Colonic mucosa (tissue), 4 donors: ENCODE measurements around the gene PSMG3. TPM values are rescaled to one million over a fixed set of nuclear protein-coding genes. Genes with fewer than 3 reads are reported as not detected.

ENCODE experiments used
- DNase-seq: peaks from one replicate; pipeline ENCODE4 v3.0.0-alpha.2; 2020
- H3K27ac ChIP-seq: fragments of 200-600 bp; one replicate; pipeline ENCODE4 v1.8.0; 2021
- H3K27me3 ChIP-seq: fragments of 200-600 bp; one replicate; pipeline ENCODE4 v1.8.0; 2021
- H3K36me3 ChIP-seq: fragments of 200-600 bp; one replicate; pipeline ENCODE4 v1.8.0; 2021
- H3K4me1 ChIP-seq: fragments of 200-600 bp; one replicate; pipeline ENCODE4 v1.8.0; 2021; ENCODE audit warnings: mild to moderate bottlenecking
- H3K4me3 ChIP-seq: fragments of 200-600 bp; one replicate; pipeline ENCODE4 v1.8.0; 2021
- H3K9ac ChIP-seq, 2 donors: one replicate each; pipeline ENCODE4 v1.7.0; 2013; ENCODE audit warnings: control low read depth in 2 of 2, low read depth in 2 of 2, low read length in 2 of 2
- H3K9me3 ChIP-seq: fragments of 200-600 bp; one replicate; pipeline ENCODE4 v1.8.0; 2021
- CTCF ChIP-seq: fragments of 200-600 bp; IDR thresholded peaks from one replicate; pipeline ENCODE4 v1.8.0; 2022; ENCODE audit warnings: antibody characterized with exemption, mild to moderate bottlenecking
- intact Hi-C: fragments of 100-400 bp; cut with DNase I; formaldehyde crosslinking; loops from one replicate; pipeline ENCODE4 v1.14.1; 2022
- total RNA-seq, 2 donors: library from RNA; stranded (reverse); fragmentation: NEBNext Ultra II Directional in 1 of 2; extraction: Animal tissue kit (Norgen Biotek cat#: 25700) in 1 of 2; gene quantifications; one replicate each; pipeline ENCODE4 v1.2.1, GENCODE V29; 2021
- donor health status: healthy.
- donor health status: DM: no; HTN: no; CAD: no.
- donor health status: DM: no; HTN: no; CAD: no.

The PSMG3 gene
- total RNA-seq, 2 donors from 2014 or later: 28.7 to 45.8 TPM

GRCh38 chr7:1599640-1600395, 30.0 kb upstream of the PSMG3 start:
- Histone ChIP-seq H3K27ac (no peak overlapping the region), H3K9ac (no peak overlapping the region), H3K4me1 (no peaks in the 10 kb centered on the region), H3K27me3 (peaks cover 4% of the 10 kb centered on the region), H3K4me3 (no peak overlapping the region), H3K9me3 (no peaks in the 10 kb centered on the region), H3K36me3 (no peaks in the 10 kb centered on the region)
- intact Hi-C loops: no loop called here
- no peak for TF ChIP-seq CTCF
- no peak for DNase-seq

GRCh38 chr7:1598961-1599639, 29.3 kb upstream of the PSMG3 start:
- no peak for TF ChIP-seq CTCF
- Histone ChIP-seq H3K4me3 (no peak overlapping the region), H3K27me3 (peaks cover 2% of the 10 kb centered on the region), H3K9me3 (no peaks in the 10 kb centered on the region), H3K36me3 (no peaks in the 10 kb centered on the region), H3K27ac (no peak overlapping the region), H3K9ac (no peak overlapping the region), H3K4me1 (no peaks in the 10 kb centered on the region)
- intact Hi-C loops: no loop called here
- DNase-seq: no peak

- TF ChIP-seq CTCF: no peak
- H3K9me3 ChIP-seq: no peaks in the 10 kb centered on the region
- no peaks in the 10 kb centered on the region for H3K27me3 ChIP-seq
- no peak overlapping the region for H3K9ac ChIP-seq
- no peak for DNase-seq
- H3K4me1 ChIP-seq: no peaks in the 10 kb centered on the region
- no peak overlapping the region for H3K27ac ChIP-seq
- H3K4me3 ChIP-seq: no peak overlapping the region
- intact Hi-C loops: no loop called here
- H3K36me3 ChIP-seq: no peaks in the 10 kb centered on the region
These were observed 28.5 kb upstream of the PSMG3 start for GRCh38 chr7:1598286-1598685.

GRCh38 chr7:1597791-1598190, 28.0 kb upstream of the PSMG3 start:
- Histone ChIP-seq H3K9me3 (no peaks in the 10 kb centered on the region), H3K4me1 (no peaks in the 10 kb centered on the region), H3K27me3 (no peaks in the 10 kb centered on the region), H3K36me3 (no peaks in the 10 kb centered on the region), H3K4me3 (no peak overlapping the region), H3K9ac (no peak overlapping the region), H3K27ac (no peak overlapping the region)
- no peak for DNase-seq
- intact Hi-C loops: no loop called here
- TF ChIP-seq CTCF: no peak

- no peak for DNase-seq
- H3K27ac ChIP-seq: no peak overlapping the region
These were observed 27.4 kb upstream of the PSMG3 start for GRCh38 chr7:1597066-1597760.

More at GRCh38 chr7:1597066-1597760, 27.4 kb upstream of the PSMG3 start:
- no peaks in the 10 kb centered on the region for H3K9me3 ChIP-seq
- intact Hi-C loops: no loop called here
- H3K27me3 ChIP-seq: no peaks in the 10 kb centered on the region
- no peak overlapping the region for H3K9ac ChIP-seq
- no peaks in the 10 kb centered on the region for H3K36me3 ChIP-seq
- no peak overlapping the region for H3K4me3 ChIP-seq
- TF ChIP-seq CTCF: no peak
- H3K4me1 ChIP-seq: no peaks in the 10 kb centered on the region
